SK-N-SH treated with all-trans-retinoic acid at 6 μM for 48 hours (cell line): ENCODE data around the gene KCTD20.

Experiments used
- ARNTL ChIP-seq: fragments of 450-650 bp; formaldehyde crosslinking; IDR thresholded peaks from 2 replicates; pipeline ENCODE4 v1.5.0; 2020; ENCODE audit warnings: low read depth, mild to moderate bottlenecking, moderate library complexity, borderline replicate concordance
- BACH2 ChIP-seq: fragments of 250-450 bp; sonication (Bioruptor Pico); IDR thresholded peaks from 2 replicates; pipeline ENCODE4 v1.9.0; 2021; ENCODE audit warnings: mild to moderate bottlenecking, borderline replicate concordance
- CREB5 ChIP-seq: fragments of 250-450 bp; sonication (Bioruptor Pico); IDR thresholded peaks from 2 replicates; pipeline ENCODE4 v1.5.1; 2020; ENCODE audit warnings: low read depth, mild to moderate bottlenecking, moderate library complexity
- CSRNP3 ChIP-seq: fragments of 250-450 bp; sonication (Bioruptor Pico); IDR thresholded peaks from 2 replicates; pipeline ENCODE4 v1.5.1; 2021; ENCODE audit warnings: mild to moderate bottlenecking, moderate library complexity
- GLIS3 ChIP-seq: fragments of 250-450 bp; sonication (Bioruptor Pico); IDR thresholded peaks from 2 replicates; pipeline ENCODE4 v1.5.0; 2020; ENCODE audit warnings: mild to moderate bottlenecking, moderate library complexity
- OSR1 ChIP-seq: fragments of 250-450 bp; sonication (Bioruptor Pico); IDR thresholded peaks from 2 replicates; pipeline ENCODE4 v1.8.0; 2022; ENCODE audit warnings: moderate library complexity, mild to moderate bottlenecking, inconsistent platforms
- PATZ1 ChIP-seq: fragments of 250-450 bp; sonication (Bioruptor Pico); IDR thresholded peaks from 2 replicates; pipeline ENCODE4 v1.8.0; 2020; ENCODE audit warnings: mild to moderate bottlenecking, moderate library complexity, borderline replicate concordance
- RARB ChIP-seq: fragments of 250-450 bp; sonication (Bioruptor Pico); IDR thresholded peaks from 2 replicates; pipeline ENCODE4 v1.8.0; 2021; ENCODE audit warnings: mild to moderate bottlenecking, moderate library complexity
- SNAI2 ChIP-seq: fragments of 250-450 bp; sonication (Bioruptor Pico); IDR thresholded peaks from 2 replicates; pipeline ENCODE4 v1.5.0; 2020; ENCODE audit warnings: mild to moderate bottlenecking, moderate library complexity
- ZC3H10 ChIP-seq: fragments of 250-450 bp; sonication (Bioruptor Pico); IDR thresholded peaks from 2 replicates; pipeline ENCODE4 v1.5.1; 2021; ENCODE audit warnings: mild to moderate bottlenecking, moderate library complexity
- ZFP3 ChIP-seq: fragments of 250-450 bp; sonication (Bioruptor Pico); IDR thresholded peaks from 2 replicates; pipeline ENCODE4 v1.5.0; 2020; ENCODE audit warnings: mild to moderate bottlenecking, moderate library complexity
- ZFP30 ChIP-seq: fragments of 450-650 bp; formaldehyde crosslinking; IDR thresholded peaks from 2 replicates; pipeline ENCODE4 v1.5.0; 2022; ENCODE audit warnings: mild to moderate bottlenecking, moderate library complexity
- ZNF565 ChIP-seq: fragments of 450-650 bp; formaldehyde crosslinking; conservative IDR thresholded peaks from 2 replicates; pipeline ENCODE4 v1.5.0; 2020; ENCODE audit warnings: low read depth, mild to moderate bottlenecking, moderate library complexity
- ZNF8 ChIP-seq: fragments of 450-650 bp; formaldehyde crosslinking; IDR thresholded peaks from 2 replicates; pipeline ENCODE4 v1.5.0; 2020; ENCODE audit warnings: mild to moderate bottlenecking, moderate library complexity

GRCh38 chr6:36505744-36506534 is 63.1 kb downstream of the KCTD20 start:
- TF ChIP-seq RARB (CRISPR knock-in tag): no peak
- no peak for TF ChIP-seq ZFP30 (CRISPR knock-in tag)
- TF ChIP-seq BACH2 (CRISPR knock-in tag): no peak
- no peak for TF ChIP-seq PATZ1
- TF ChIP-seq OSR1 (CRISPR knock-in tag): no peak
- no peak for TF ChIP-seq ARNTL (CRISPR knock-in tag)
- no peak for TF ChIP-seq ZNF8
- TF ChIP-seq ZNF565: no peak
- TF ChIP-seq ZC3H10 (CRISPR knock-in tag): no peak
- no peak for TF ChIP-seq ZFP3 (CRISPR knock-in tag)
- TF ChIP-seq CREB5 (CRISPR knock-in tag): no peak
- TF ChIP-seq CSRNP3 (CRISPR knock-in tag): no peak
- TF ChIP-seq SNAI2 (CRISPR knock-in tag): no peak
- no peak for TF ChIP-seq GLIS3
